ENCODE data around the gene HGFAC. TPM values are rescaled to one million over a fixed set of nuclear protein-coding genes. Genes with fewer than 3 reads are reported as not detected.

The HGFAC gene
- total and polyA plus RNA-seq, 2 experiments from 2014 or later: 0.87 to 1.7 TPM

DNA sequence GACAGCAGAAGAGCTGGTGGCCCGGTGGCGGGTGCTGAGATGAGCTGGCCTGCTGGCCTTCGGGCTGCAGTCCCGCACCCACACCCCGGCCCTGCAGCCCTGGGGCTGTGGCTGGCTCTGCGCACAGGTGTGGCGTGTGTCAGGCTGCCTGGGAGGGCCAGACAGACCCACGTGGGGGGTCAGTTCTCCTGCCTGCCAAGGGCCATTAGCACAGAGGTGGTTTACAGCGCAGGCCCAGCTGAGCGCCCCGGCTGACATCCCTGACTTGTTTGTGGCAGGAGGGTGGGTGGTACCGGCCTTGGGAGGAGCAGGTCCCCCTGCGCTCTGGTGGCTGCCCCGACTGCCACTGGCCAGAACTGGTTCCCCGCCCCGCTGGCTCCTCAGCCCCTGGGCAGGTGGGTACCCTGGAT, 9.4 kb upstream of the HGFAC start:
- Histone ChIP-seq H3K4me1 (ENCODE audit: insufficient read depth) (no peaks in the 10 kb centered on the region), H3K36me3 (replicated peaks; ENCODE audit: insufficient read depth, low read depth) (no peaks in the 10 kb centered on the region), H2AFZ (no peak overlapping the region), H3K27ac (no peak overlapping the region), H3K4me3 (no peak overlapping the region), H3K9me2 (replicated peaks; ENCODE audit: insufficient read depth) (no peaks in the 10 kb centered on the region), H3K9me3 (ENCODE audit: low read depth) (no peaks in the 10 kb centered on the region), H3K79me2 (no peaks in the 10 kb centered on the region), H3K4me2 (no peak overlapping the region), H4K20me1 (ENCODE audit: insufficient read depth, poor library complexity, severe bottlenecking) (no peaks in the 10 kb centered on the region), H3K27me3 (no peaks in the 10 kb centered on the region)
- 97% methylated on average over 15 of the region's 16 CpGs for WGBS (ENCODE audit: low lambda C conversion rate, missing lambda C conversion rate)
- no peak for TF ChIP-seq CTCF (IDR thresholded peaks at IDR 0.05; ENCODE audit: poor library complexity)
- TF ChIP-seq EZH2 (IDR thresholded peaks at IDR 0.05; ENCODE audit: borderline replicate concordance): no peak
- TF ChIP-seq EZH2phosphoT487 (IDR thresholded peaks at IDR 0.05; ENCODE audit: low read depth, severe bottlenecking, unreplicated experiment): no peak
- no peak for DNase-seq (ENCODE audit: low spot score)

DNA sequence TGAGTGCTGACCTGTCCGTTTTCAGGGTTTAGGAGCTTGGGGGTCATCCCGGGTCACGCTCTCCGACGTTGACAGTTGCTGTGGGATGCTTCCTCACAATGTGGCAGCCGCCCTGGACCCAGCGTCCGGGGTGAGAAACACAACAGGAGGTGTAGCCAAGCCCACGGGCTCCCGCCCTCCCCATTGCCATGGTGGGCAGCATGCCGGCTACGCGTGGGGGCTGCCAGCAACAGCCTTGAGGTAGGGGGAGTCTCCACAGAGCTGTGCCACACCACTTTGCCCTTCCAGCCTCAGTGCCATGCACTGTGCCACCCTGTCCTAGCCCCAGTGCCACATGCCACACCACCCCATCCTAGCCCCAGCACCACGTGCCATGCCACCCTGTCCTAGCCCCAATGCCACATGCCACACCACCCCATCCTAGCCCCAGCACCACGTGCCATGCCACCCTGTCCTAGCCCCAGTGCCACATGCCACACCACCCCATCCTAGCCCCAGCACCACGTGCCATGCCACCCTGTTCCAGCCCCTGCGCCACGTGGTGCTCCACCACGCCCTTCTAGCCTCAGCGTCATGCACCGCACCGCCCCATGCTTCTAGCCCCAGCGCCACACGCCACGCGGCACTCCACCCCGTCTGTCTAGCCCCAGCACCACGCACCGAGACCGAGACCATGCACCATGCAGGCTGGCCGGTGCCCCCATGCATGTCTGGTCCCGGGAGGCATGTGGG, 8.5 kb upstream of the HGFAC start:
- Histone ChIP-seq H4K20me1 (ENCODE audit: insufficient read depth, poor library complexity, severe bottlenecking) (no peaks in the 10 kb centered on the region), H3K9me2 (replicated peaks; ENCODE audit: insufficient read depth) (no peaks in the 10 kb centered on the region), H3K4me2 (no peak overlapping the region), H3K27me3 (no peaks in the 10 kb centered on the region), H3K36me3 (replicated peaks; ENCODE audit: insufficient read depth, low read depth) (no peaks in the 10 kb centered on the region), H3K4me3 (no peak overlapping the region), H3K79me2 (no peaks in the 10 kb centered on the region), H3K9me3 (ENCODE audit: low read depth) (no peaks in the 10 kb centered on the region), H2AFZ (no peak overlapping the region), H3K27ac (no peak overlapping the region), H3K4me1 (ENCODE audit: insufficient read depth) (no peaks in the 10 kb centered on the region)
- 98% methylated on average over 30 of the region's 32 CpGs for WGBS (ENCODE audit: low lambda C conversion rate, missing lambda C conversion rate)
- TF ChIP-seq EZH2phosphoT487 (IDR thresholded peaks at IDR 0.05; ENCODE audit: low read depth, severe bottlenecking, unreplicated experiment): no peak
- no peak for TF ChIP-seq CTCF (IDR thresholded peaks at IDR 0.05; ENCODE audit: poor library complexity)
- no peak for TF ChIP-seq EZH2 (IDR thresholded peaks at IDR 0.05; ENCODE audit: borderline replicate concordance)
- no peak for DNase-seq (ENCODE audit: low spot score)

DNA sequence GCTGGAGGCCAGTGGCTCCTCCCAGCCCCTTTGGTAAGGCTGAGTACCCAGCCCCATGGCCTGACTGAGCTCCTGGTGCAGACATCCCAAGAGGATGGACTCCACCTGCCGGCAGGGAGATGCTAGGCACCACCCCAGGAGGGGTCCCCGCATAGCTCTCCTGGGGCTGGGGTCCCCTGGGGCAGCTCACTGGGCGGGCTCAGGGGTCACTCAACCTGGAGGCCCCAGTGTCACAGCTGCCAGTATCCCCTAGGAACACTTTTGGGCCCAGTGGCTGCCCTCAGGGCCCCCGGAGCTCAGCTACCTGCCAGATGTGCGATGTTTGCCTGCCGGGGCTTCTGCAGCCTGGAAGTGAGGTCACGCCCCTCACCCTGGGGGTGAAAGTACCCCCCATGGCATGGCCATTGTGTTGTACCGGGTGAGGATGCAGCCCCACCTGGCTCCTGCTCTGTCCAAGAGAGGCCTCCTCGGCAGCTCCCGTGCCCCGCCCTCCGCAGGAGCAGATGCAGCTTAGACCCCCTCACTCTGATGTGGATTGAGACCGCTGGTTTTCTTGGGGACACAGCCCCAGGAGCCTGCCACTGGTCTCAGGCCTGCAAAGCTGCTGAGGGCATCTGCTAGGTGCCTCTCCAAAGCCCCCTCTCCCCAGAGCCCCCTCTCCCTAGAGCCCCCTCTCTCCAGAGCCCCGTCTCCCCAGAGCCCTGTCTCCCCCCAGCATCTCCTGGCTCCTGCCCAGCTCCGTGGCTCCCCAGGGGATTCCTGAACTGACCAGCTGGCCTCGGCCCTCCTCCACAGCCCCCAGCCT, 6.7 kb upstream of the HGFAC start:
- no peak overlapping the region for H3K4me3 ChIP-seq
- no peaks in the 10 kb centered on the region for H3K27me3 ChIP-seq
- WGBS (ENCODE audit: low lambda C conversion rate, missing lambda C conversion rate): 75% methylated on average over 16 of the region's 16 CpGs
- H3K9me2 ChIP-seq (replicated peaks; ENCODE audit: insufficient read depth): no peaks in the 10 kb centered on the region
- H4K20me1 ChIP-seq (ENCODE audit: insufficient read depth, poor library complexity, severe bottlenecking): no peaks in the 10 kb centered on the region
- no peak overlapping the region for H3K27ac ChIP-seq
- no peaks in the 10 kb centered on the region for H3K4me1 ChIP-seq (ENCODE audit: insufficient read depth)
- H3K9me3 ChIP-seq (ENCODE audit: low read depth): no peaks in the 10 kb centered on the region
- TF ChIP-seq EZH2phosphoT487 (IDR thresholded peaks at IDR 0.05; ENCODE audit: low read depth, severe bottlenecking, unreplicated experiment) (no peak), CTCF (IDR thresholded peaks at IDR 0.05; ENCODE audit: poor library complexity) (peak; percentile 11), EZH2 (IDR thresholded peaks at IDR 0.05; ENCODE audit: borderline replicate concordance) (no peak)
- no peaks in the 10 kb centered on the region for H3K79me2 ChIP-seq
- no peak for DNase-seq (ENCODE audit: low spot score)
- H3K4me2 ChIP-seq: no peak overlapping the region
- no peak overlapping the region for H2AFZ ChIP-seq
- no peaks in the 10 kb centered on the region for H3K36me3 ChIP-seq (replicated peaks; ENCODE audit: insufficient read depth, low read depth)

All from hepatocyte (in vitro differentiated cells).